Measurements from ENCODE around the gene FOXO3. TPM values are rescaled to one million over a fixed set of nuclear protein-coding genes. Genes with fewer than 3 reads are reported as not detected.
"Not testable (repeated sequence)": the region's sequence is repeated elsewhere in the genome, so short reads cannot be mapped to it uniquely, and the experiment has no call there.

The FOXO3 gene
- 22.1 and 22.3 TPM in 2 replicates for total RNA-seq (2014; rRNA removed; shearing (Covaris generic))

- peak; percentile 87 for DNase-seq (ENCODE audit: low spot score)
Observed at GRCh38 chr6:108560463-108561308, at the start of gene FOXO3. Gene FOXO3, plus strand, starts transcription at chr6:108560917. Its CDS starts 292 bp downstream, at chr6:108561209.

- peak; percentile 44 for DNase-seq (ENCODE audit: low spot score)
Observed at GRCh38 chr6:108518714-108519576, 41.8 kb upstream of the FOXO3 start.

GRCh38 chr6:108521616-108522107, 39.1 kb upstream of the FOXO3 start:
- no peak for DNase-seq (ENCODE audit: low spot score)

GRCh38 chr6:108523697-108524096, 37.0 kb upstream of the FOXO3 start:
- no peak for DNase-seq (ENCODE audit: low spot score)

GRCh38 chr6:108524528-108525248, 36.0 kb upstream of the FOXO3 start:
- DNase-seq (ENCODE audit: low spot score), result no peak

- DNase-seq (ENCODE audit: low spot score), result peak; percentile 47
Observed at GRCh38 chr6:108526739-108527174, 34.0 kb upstream of the FOXO3 start.

- no peak for DNase-seq (ENCODE audit: low spot score)
Observed at GRCh38 chr6:108528878-108529277, 31.8 kb upstream of the FOXO3 start.

GRCh38 chr6:108531332-108531731, 29.4 kb upstream of the FOXO3 start:
- peak; percentile 25 for DNase-seq (ENCODE audit: low spot score)

- no peak for DNase-seq (ENCODE audit: low spot score)
Observed at GRCh38 chr6:108535114-108535742, 25.5 kb upstream of the FOXO3 start.

GRCh38 chr6:108535920-108536535, 24.7 kb upstream of the FOXO3 start:
- DNase-seq (ENCODE audit: low spot score), result not testable (repeated sequence)

- DNase-seq (ENCODE audit: low spot score), result peak; percentile 86
Observed at GRCh38 chr6:108541843-108542759, 18.6 kb upstream of the FOXO3 start.

- DNase-seq (ENCODE audit: low spot score), result no peak
Observed at GRCh38 chr6:108543175-108543940, 17.4 kb upstream of the FOXO3 start.

GRCh38 chr6:108544606-108545005, 16.1 kb upstream of the FOXO3 start:
- DNase-seq (ENCODE audit: low spot score), result no peak

- DNase-seq (ENCODE audit: low spot score), result no peak
Observed at GRCh38 chr6:108546079-108547049, 14.4 kb upstream of the FOXO3 start.

GRCh38 chr6:108549241-108549640, 11.5 kb upstream of the FOXO3 start:
- DNase-seq (ENCODE audit: low spot score), result no peak

GRCh38 chr6:108549741-108550140, 11.0 kb upstream of the FOXO3 start:
- DNase-seq (ENCODE audit: low spot score), result no peak

GRCh38 chr6:108550256-108550655, 10.5 kb upstream of the FOXO3 start:
- no peak for DNase-seq (ENCODE audit: low spot score)

All from HT-29 (cell line).